IPS-11a (cell line): Measurements from ENCODE around the gene TMEM231.
"Not testable (repeated sequence)": the region's sequence is repeated elsewhere in the genome, so short reads cannot be mapped to it uniquely, and the experiment has no call there.

Experiments
- H3K4me3 ChIP-seq: one replicate; pipeline ENCODE4 v1.5.1; 2013; ENCODE audit warnings: low read depth, low read length, control low read depth

The TMEM231 gene

DNA sequence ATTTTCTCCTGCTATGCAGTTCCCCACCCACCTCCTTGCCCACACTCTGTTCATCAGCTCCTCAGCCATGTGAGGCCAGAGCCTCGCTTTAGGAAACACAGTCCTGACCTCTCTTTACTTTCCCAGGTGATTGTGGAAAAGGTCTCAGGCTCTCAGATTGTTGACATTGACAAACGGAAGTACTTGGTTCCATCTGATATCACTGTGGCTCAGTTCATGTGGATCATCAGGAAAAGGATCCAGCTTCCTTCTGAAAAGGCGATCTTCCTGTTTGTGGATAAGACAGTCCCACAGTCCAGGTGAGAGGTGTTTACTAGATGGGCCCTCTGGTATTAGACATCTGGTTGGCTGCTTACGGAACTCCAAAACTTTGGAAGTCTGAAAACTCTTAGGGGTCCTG is 11.9 kb upstream of the TMEM231 start:
- no peak overlapping the region for H3K4me3 ChIP-seq

DNA sequence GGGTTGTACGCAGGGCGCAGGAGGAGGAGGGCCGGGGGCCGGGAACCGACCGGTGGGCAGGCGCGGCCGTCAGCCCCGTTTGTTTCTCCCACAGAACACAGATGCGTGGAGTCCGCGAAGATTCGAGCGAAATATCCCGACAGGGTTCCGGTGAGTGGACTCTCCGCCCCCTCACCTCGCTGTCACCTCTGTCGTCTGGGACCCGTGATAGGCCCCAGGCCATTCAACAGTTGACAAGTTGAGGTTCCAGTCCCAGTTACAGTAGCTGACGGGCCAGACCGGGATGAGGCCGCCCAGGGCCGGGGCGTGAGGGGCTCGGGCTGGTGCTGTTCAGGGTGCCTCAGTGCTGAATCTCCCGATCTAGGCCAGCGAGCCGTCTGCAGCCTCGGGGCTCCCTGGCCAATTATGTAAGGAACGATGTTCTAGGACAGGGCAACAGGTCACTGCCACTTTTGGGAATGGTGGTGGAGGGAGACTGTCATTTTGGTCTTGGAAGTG is 10.8 kb upstream of the TMEM231 start:
- peak overlapping the region; percentile 91 for H3K4me3 ChIP-seq

DNA sequence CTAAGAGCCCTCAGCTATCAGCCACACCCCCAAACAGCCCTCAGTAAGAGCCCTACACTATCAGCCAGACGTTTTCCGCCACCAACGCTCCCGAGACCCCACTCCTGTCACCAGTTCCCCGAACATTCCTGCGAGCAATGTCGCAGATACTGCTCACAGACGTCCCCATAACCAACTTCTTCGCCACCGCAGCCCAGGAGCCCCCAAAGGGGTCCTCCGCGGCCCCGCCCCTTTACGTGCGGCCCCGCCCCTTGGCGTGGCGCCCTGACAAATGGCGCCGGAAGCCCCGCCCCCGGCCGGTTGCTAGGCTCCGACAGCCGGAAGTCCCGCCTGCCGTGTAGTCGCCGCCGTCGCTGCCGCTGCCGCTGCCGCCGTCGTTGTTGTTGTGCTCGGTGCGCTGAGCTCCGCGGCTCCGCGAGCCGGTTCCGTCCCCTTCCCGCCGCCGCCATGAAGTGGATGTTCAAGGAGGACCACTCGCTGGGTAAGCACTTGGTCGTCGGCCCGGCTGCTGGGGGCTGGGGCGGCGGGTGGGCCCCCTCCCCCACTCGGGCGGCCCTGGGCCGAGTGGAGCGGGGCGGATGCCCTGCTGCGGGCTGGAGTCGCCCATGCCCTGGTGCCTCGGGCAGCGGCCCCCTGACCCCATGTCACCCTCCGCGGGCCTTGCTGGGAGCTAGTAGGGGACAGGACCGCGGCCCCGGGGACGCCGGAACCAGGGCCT is 10.1 kb upstream of the TMEM231 start, which contains the start of gene GABARAPL2:
GABARAPL2 (plus strand) TSS at position 340 of the 718 bp plus-strand sequence; CDS start at position 448, 108 bp downstream.
- H3K4me3 ChIP-seq = peak within 1 kb of the TSS; percentile 91

DNA sequence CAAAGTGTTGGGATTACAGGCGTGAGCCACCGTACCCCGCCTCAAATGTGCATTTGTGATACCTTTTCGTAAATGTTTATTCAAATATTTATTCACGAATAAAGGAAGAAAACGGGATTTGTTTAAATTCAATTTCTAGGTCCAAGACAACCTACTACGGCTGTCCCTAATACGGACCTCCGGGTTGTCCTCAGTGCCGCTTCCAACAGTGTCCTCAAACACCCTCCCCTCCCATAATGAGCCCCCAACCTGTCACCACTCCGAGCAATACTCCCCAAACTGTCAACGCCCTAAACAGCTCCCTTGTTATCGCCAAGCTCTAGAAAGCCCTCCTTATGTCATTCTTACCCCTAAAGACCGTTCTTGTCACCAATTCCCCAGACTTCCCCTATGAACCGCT is 9.6 kb upstream of the TMEM231 start:
- H3K4me3 ChIP-seq = peak overlapping the region; percentile 91

DNA sequence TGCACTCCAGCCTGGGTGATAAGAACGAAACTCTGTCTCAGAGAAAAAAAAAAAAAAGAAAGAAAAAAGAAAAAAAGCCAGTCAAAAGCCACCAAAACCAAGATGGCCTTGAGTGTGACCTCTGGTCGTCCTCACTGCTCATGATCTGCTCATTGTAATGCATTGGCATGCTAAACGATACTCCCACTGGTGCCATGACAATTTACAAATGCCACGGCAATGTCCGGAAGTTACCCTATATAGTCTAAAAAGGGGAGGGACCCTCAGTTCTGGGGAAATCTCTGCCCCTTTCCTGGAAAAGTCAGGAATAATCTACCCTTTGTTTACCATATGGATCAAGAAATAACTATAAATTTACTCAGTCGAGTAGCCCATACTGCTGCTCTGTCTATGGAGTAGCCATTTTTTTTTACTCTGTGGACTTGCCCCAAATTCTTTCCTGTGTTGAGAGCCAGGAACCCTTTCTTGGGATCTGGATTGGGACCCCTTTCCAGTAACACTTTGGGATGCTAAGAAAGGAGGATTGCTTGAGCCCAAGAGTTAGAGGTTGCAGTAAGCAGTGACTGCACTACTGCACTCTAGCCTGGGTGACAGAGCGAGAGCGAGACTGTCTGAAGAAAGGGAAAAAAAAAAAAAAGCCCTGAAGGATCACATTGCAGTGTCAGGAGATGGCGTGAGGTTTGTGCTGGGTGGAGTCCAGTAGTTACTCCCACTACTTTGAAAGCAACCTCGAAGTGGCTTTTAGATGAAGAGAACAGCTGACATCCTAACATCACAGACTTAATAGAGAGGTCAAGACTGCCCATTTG is 3.7 kb upstream of the TMEM231 start:
- H3K4me3 ChIP-seq = no peak overlapping the region

DNA sequence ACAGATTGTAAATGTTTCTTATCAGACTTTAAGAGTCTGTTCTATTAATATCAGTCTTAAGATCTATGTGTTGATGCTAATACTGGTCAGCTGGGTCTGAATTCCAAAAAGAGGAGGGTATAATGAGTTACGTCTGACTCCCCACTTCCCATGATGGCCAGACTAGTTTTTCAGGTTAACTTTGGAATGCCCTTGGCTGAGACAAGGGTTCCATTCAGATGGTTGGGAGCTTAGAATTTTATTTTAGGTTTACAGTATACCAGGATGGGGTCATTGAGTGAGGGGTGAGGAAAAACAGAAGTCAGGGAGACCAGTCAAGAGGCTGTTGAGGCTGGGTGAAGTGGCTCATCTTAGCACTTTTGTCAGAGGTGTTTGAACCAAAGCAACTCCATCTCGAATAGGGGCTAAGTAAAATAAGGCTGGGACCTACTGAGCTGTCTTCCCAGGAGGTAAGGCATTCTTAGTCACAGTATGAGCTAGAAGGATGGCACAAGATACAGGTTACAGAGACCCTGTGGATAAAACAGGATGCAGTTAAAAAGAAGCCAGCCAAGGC is 2.9 kb upstream of the TMEM231 start:
- H3K4me3 ChIP-seq = no peak overlapping the region

DNA sequence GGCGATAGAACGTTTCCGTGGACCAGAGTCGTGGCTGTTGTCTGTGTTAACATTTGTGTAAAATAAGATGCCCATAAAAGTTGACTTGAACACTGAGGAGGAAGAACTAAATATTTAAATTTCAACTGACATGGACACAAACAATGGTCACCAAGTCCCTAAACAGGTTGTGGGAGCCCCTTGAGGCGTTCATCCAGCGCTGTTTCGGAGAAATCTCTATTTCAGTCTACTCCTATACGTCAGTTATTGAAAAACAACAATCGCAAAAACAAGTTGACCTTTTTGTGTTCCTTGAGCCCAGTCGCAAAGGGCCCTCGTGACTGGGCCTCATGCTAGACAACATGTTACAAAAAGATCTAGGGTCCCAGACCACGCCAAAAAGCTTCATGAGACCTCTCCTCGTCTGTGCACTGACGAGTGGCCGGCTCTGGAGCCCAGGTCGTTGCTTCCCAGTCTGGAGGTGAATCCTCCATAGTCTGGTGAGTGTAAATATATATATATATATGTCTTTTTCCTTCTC is 439 bp upstream of the TMEM231 start:
- H3K4me3 ChIP-seq = peak overlapping the region; percentile 10

DNA sequence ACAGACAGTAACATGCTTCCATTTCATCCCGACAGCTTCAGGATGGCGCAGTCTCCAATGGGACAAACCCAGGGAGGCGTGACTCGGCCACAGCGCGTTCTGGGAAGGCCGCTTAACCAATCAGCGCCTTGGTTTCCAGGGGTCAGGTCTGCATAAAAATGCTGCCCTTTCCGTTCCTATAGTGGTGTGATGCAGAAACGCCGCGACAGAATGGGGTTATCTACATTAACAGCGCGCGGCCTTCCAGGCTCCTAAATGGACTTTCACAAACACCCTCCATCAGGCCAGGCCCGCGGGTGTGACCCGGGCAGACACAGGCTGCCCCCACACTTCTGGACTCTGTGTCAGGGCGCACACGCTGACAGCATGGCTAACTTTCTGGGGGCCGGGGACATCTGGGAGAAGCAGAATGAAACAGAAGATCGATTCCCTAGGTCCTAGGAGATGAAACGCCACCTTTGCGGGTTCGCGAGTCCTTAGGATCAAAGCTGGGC is 792 bp downstream of the TMEM231 start:
- peak overlapping the region; percentile 76 for H3K4me3 ChIP-seq

DNA sequence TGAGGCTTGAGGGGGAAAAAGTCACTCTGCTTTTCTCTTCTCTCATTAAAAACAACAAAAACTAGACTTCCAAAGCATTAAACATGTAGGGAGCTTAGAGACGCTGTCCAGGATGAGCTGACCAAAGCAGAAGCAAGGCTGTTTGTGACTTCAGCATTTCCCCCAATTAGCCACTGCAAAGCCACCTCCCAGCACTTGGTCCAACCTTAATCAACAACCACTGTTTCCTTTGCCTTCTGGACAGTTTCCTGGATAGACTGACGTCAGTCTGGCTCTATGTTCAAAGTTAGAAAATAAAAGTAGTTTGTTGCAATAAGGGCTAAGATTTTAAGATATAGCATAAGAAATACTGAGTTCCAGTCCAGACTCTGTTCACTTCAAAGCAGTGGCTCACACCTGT is 3.1 kb downstream of the TMEM231 start:
- H3K4me3 ChIP-seq = no peak overlapping the region

DNA sequence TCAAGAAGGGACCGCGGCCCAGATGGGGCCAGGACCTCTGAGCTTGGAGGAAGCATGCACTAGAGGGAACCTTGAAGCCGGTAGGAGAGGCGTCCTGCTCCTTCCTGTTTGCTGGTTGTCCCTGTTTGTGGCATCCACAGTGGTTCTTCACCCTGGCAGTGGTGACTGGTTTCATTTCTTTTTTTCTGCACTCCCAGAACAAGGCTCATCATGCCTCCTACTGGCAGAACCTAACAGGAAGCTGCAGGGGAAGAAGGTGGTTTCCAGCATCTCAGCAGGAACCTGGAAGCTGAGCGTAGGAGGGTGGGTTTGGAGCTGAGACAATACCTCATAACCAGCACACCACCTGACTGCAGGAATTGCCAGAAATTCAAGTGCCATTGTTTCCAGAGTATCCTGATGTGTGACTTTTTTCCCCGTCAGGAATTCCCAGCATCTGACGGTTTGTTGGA is 5.8 kb downstream of the TMEM231 start:
- H3K4me3 ChIP-seq = no peak overlapping the region

DNA sequence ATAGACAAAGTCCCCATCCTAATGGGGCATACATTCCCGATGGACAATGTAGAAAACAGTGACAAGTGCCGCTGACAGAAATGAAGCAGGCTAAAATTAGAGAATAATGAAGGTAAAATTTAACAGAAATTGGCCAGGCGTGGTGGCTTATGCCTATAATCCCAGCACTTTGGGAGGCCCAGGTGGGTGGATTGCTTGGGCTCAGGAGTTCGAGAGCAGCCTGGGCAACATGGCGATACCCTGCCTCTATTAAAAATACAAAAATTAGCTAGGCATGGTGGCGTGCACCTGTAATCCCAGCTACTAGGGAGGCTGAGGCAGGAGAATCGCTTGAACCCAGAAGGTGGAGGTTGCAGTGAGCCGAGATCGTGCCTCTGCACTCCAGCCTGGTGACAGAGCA is 7.6 kb downstream of the TMEM231 start:
- H3K4me3 ChIP-seq = not testable (repeated sequence)

DNA sequence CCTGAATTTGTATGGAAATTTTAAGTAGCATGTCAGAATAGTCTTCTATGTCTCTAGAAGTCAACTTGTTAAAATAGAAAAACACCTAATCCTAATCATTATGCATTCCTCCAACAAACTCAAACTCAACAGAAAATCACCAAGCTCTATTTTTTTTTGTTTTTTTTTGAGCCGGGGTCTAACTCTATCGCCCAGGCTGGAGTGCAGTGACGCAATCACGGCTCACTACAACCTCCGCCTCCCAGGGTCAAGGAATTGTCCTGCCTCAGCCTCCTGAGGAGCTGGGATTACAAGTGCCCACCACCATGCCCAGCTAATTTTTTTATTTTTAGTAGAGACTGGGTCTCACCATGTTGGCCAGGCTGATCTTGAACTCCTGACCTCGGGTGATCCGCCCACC is 9.8 kb downstream of the TMEM231 start:
- H3K4me3 ChIP-seq = no peak overlapping the region

DNA sequence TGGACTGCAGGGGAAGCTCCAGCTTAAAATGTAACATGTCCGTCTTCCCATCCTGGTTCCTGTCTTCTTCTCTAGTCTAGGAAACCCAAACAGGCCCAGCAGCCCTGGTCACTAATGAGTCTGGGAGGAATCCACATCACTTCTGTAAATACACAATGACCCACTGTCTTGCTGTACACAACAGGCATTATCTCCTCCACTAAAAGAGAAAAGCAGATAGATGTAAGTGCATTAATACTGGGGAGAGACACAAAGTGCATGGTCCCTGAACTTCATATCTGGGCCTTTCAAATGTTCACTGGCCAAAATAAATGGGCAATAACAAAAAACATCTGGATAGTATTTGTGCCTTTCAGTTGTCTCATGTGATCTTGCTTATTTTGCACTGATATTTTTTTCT is 10.2 kb downstream of the TMEM231 start:
- not testable (repeated sequence) for H3K4me3 ChIP-seq

DNA sequence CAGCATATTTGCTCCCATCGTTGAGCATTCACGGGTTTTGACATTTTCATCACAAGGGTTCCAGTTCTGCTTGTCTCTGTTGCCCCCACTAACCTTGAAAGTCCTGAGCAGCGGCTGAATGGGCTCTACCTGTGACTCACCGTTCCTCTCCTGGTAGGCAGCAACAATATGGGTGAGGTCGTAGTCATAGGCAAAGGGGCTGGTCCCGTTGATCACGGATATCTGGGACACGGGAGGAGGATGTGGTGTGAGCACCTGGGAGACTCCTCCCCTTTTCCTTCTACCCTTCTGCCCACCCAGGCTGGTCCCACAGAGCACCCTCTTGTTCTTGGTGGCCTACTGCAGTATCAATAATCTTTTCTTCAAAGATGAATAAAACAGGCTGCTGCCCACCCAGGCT is 13.6 kb downstream of the TMEM231 start:
- not testable (repeated sequence) for H3K4me3 ChIP-seq

DNA sequence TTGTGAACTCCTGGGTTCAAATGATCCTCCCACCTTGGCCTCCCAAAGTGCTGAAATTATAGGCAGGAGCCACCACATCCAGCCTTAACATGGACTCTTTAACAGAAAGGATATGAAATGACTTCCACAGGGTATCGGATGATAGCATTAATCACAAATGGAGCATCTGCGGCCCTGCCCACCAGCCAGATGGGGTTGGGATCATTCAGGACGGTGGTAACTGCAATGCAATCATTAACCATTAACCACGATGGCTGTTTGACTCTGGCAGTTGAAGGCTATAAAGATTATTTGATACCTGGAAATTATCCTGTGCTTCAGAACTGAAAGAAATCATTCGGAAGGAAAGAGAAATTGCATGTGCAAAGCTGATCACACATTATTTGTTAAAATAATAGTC is 14.8 kb downstream of the TMEM231 start:
- no peak overlapping the region for H3K4me3 ChIP-seq

DNA sequence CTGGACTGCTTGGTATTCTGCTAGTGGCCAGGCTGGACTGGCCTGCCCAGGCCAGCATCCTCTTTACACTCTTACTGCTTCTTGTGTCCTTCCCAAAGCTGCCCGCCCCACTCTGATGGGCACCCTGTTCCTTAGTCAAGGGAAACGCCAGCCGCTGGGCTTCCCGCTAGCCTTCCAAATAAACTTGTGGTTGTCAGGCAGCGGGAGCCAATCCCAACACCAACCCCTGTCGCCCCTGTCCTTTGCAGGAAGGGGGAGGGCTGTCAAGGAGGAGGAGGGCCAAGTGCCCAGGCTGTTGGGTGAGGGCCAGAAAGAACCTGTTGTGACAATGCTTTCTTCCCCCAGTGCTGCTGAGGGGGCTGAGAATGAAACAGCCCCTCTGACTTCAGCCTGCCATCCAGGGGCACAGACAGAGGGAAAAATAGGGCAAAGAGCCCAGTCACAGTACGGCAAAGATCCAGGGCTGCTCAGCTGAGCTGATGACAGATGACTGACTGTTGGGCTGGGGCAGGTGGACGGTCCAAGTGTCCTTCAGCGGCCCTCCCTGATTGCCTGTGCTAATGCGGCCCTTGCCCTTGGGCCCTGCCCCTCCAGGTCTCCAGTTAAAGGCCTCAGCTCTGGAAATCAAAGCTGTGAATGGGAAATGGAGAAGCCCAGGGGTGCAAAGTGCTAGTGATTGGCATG is 17.0 kb downstream of the TMEM231 start:
- not testable (repeated sequence) for H3K4me3 ChIP-seq

DNA sequence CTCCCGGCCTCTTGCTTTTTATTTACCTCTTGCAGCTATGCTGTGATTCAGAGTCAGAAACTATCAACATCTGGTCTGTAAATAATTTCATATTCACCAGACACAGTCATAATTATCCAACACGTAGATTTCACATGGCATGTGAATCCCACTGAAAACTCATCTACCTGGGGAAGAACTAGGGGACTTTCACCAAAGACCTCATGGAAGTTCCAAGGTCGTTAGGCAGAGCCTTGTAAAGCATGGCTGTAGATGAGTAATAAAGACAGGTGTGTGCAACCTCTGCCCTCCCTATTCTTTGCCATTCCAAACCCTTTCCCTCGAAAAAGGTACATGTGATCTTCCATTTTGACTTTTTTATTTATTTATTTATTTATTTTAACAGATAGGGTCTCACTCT is 18.3 kb downstream of the TMEM231 start:
- no peak overlapping the region for H3K4me3 ChIP-seq

DNA sequence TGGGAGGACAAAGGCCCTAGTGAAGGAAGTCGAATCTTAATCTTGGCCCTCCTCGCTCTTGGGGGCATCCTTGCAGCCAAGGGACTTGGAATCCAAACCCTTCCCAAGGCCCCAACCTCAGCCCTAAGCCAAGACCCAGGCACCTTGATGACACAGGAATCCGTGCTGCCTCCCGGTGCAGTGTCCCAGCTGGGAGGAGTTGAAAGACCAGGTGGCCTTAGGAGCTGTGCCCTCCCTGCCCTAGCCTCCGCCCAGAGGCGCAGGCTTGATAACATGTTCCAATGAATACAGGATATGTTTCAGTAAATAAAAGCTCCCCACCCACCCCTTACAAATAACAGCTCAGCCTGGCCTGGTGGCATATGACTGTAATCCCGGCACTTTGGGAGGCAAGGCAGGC is 20.2 kb downstream of the TMEM231 start, which contains the start of gene CHST5:
CHST5 (minus strand) TSS at position 208 of the 400 bp plus-strand sequence. CDS start 5,724 bp downstream, outside the sequence.
- H3K4me3 ChIP-seq = no peak within 1 kb of the TSS

DNA sequence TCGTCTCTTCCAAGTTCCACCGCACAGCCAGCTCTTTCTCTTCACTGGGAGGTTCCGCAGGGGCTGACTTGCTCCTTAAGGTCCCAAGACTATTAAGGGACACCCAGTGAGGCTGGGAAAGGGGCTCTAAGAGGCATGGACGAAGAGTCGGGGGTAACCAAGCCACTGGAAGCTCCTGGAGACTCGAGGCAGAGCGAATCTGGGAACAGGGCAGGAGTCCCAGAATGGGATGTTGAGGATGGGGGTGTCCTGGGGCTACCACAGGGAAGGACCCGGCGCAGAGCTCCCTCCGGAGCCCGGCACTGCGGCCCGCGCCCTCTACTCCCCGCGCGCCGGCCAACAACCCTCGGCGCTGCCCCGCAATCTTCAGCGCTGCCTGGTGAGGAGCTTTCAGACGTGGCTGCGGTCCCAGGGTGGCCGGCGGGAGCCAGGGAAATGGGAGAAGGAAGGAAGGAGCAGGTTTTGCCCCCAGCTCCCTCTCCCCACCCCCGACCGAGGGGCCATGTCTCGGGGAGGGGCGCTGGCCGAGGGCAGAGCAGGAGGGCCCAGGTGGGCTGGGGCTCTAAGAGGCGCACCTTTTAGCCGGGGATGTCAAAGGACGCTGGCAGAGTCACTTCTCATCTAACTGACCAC is 20.7 kb downstream of the TMEM231 start:
- H3K4me3 ChIP-seq = no peak overlapping the region

DNA sequence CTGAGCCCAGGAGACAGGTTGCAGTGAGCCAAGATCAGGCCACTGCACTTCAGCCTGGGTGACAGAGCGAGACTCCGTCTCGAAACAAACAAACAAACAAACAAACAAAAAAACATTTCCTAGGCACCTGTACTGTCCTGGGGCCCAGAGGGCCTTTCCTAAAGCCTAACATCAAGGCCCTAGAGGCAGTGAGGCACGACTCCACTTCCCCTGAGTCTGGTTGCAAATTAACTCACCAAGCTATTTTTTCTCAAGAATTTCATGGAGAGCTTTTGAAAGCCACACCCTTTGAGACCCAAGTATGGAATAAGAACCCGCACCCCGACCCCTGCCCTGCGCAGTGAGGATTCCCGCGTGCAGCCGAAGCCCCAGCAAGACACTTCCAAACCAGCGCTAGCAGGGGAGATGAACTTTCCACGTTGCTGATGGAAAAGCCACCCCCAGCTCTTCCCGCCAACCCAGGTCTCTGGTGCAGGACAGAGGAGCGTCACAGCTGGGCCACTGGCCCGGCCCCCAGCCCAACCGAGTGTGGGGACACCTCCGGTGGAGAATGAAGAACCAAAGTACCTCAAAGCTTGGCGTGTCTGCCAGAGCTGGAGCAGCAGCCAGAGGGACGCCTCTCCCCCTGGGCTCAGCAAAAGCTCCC is 21.4 kb downstream of the TMEM231 start:
- H3K4me3 ChIP-seq = no peak overlapping the region
